ENCODE results near the gene IQGAP1. TPM values are rescaled to one million over a fixed set of nuclear protein-coding genes. Genes with fewer than 3 reads are reported as not detected.

IQGAP1 gene
- polyA plus RNA-seq, 2 of the 4 experiments (the other 2 are of a cell fraction) = 100 to 168 TPM

- Histone ChIP-seq H3K9me3 (no peaks in the 10 kb centered on the region), H3K27ac (no peak overlapping the region), H3K4me3 (no peak overlapping the region), H3K4me1 (peaks cover 25% of the 10 kb centered on the region), H3K4me2 (no peak overlapping the region)
- ChIA-PET POLR2A (interaction anchor here (1.3 kb wide), 1 partner anchor 21 kb away, joined by 5 read pairs; the partner anchor contains the start of gene IQGAP1), CTCF (interaction anchor here (0.7 to 3.5 kb wide), 9 partner anchors 7 to 115 kb away, joined by 3 to 29 read pairs (median 4); no protein-coding TSS in a partner anchor)
- ATAC-seq (no peak; a peak in 1 of 6 replicates), DNase-seq (ENCODE audit: low read depth in 1 of 2, low spot score in 1 of 2) (no peak), FAIRE-seq (no peak)
- 59% methylated on average over 3 of the region's 3 CpGs for WGBS (ENCODE audit: missing lambda C conversion rate)
- TF ChIP-seq HOXB13 (CRISPR knock-in tag; IDR thresholded peaks at IDR 0.05; ENCODE audit: low read depth) (no peak), ZNF302 (CRISPR knock-in tag; IDR thresholded peaks at IDR 0.05) (no peak), NPAS2 (CRISPR knock-in tag; IDR thresholded peaks at IDR 0.05; ENCODE audit: borderline replicate concordance) (no peak), CHD2 (IDR thresholded peaks at IDR 0.05; ENCODE audit: low read length, partially characterized antibody) (no peak), E2F6 (IDR thresholded peaks at IDR 0.05; ENCODE audit: borderline replicate concordance, low read depth) (no peak), TP53 (CRISPR knock-in tag; IDR thresholded peaks at IDR 0.05) (no peak), ZFP36 (IDR thresholded peaks at IDR 0.05; ENCODE audit: borderline replicate concordance, partially characterized antibody) (peak; percentile 4), RARB (CRISPR knock-in tag; IDR thresholded peaks at IDR 0.05) (no peak)
Observed at GRCh38 chr15:90367576-90367975, 20.5 kb upstream of the IQGAP1 start.

- FAIRE-seq = no peak
- no peak; a peak in 1 of 6 replicates for ATAC-seq
- no peak for DNase-seq (ENCODE audit: low read depth in 1 of 2, low spot score in 1 of 2)
- WGBS (ENCODE audit: missing lambda C conversion rate) = 88% methylated on average over 7 of the region's 7 CpGs
- Histone ChIP-seq H3K4me1 (peaks cover 3% of the 10 kb centered on the region; the same call in 1 of the 3 replicates), H3K4me3 (no peak overlapping the region), H3K4me2 (no peak overlapping the region), H3K27ac (no peak overlapping the region), H3K9me3 (peaks cover 6% of the 10 kb centered on the region; the same call in 1 of the 3 replicates)
- ChIA-PET POLR2A (interaction anchor here (2.1 kb wide), 1 partner anchor 13 kb away, joined by 10 read pairs; the partner anchor contains the start of gene IQGAP1), CTCF (interaction anchor here (0.6 to 7.0 kb wide), 7 partner anchors 8 to 124 kb away, joined by 3 to 41 read pairs (median 8); no protein-coding TSS in a partner anchor)
- peak; percentile 93 for TF ChIP-seq MAFK (IDR thresholded peaks at IDR 0.05; ENCODE audit: partially characterized antibody)
- TF ChIP-seq RNF2 (IDR thresholded peaks at IDR 0.05; ENCODE audit: borderline replicate concordance, low read depth) = no peak
Observed at GRCh38 chr15:90375071-90375470, 13.0 kb upstream of the IQGAP1 start.

- ATAC-seq (no peak), FAIRE-seq (no peak), DNase-seq (ENCODE audit: low read depth in 1 of 2, low spot score in 1 of 2) (no peak)
- ChIA-PET POLR2A (interaction anchor here (1.8 kb wide), 1 partner anchor 11 kb away, joined by 4 read pairs; the partner anchor contains the start of gene IQGAP1), CTCF (interaction anchor here (0.5 to 7.0 kb wide), 11 partner anchors 9 to 510 kb away, joined by 3 to 41 read pairs (median 6); no protein-coding TSS in a partner anchor)
- 70% methylated on average over 6 of the region's 6 CpGs for WGBS (ENCODE audit: missing lambda C conversion rate)
- no peak overlapping the region for H3K4me2 ChIP-seq
- H3K27ac ChIP-seq = no peak overlapping the region
- H3K9me3 ChIP-seq = peaks cover 6% of the 10 kb centered on the region; the same call in 1 of the 3 replicates
- peaks cover 3% of the 10 kb centered on the region; the same call in 1 of the 3 replicates for H3K4me1 ChIP-seq
- TF ChIP-seq NPAS2 (CRISPR knock-in tag; IDR thresholded peaks at IDR 0.05; ENCODE audit: borderline replicate concordance) = no peak
- no peak for TF ChIP-seq BCL3 (IDR thresholded peaks at IDR 0.05)
- no peak for TF ChIP-seq E2F6 (IDR thresholded peaks at IDR 0.05; ENCODE audit: borderline replicate concordance, low read depth)
- TF ChIP-seq SREBF2 (IDR thresholded peaks at IDR 0.05) = no peak
- no peak for TF ChIP-seq REST (IDR thresholded peaks at IDR 0.05)
- no peak for TF ChIP-seq MAFK (IDR thresholded peaks at IDR 0.05; ENCODE audit: partially characterized antibody)
- no peak for TF ChIP-seq ZSCAN20 (CRISPR knock-in tag; IDR thresholded peaks at IDR 0.05)
- no peak for TF ChIP-seq FOSL2 (IDR thresholded peaks at IDR 0.05)
- no peak for TF ChIP-seq FOSL2 (CRISPR knock-in tag; IDR thresholded peaks at IDR 0.05)
- TF ChIP-seq RARB (CRISPR knock-in tag; IDR thresholded peaks at IDR 0.05) = no peak
- TF ChIP-seq GATA3 (IDR thresholded peaks at IDR 0.05; ENCODE audit: borderline replicate concordance) = no peak
- no peak for TF ChIP-seq HOXB5 (CRISPR knock-in tag; IDR thresholded peaks at IDR 0.05)
- TF ChIP-seq POLR2A (IDR thresholded peaks at IDR 0.05; ENCODE audit: low read length) = no peak
- no peak for TF ChIP-seq EHMT2 (IDR thresholded peaks at IDR 0.05; ENCODE audit: low read depth)
- TF ChIP-seq CHD2 (IDR thresholded peaks at IDR 0.05; ENCODE audit: low read length, partially characterized antibody) = no peak
- H3K4me3 ChIP-seq = no peak overlapping the region
Observed at GRCh38 chr15:90376789-90377188, 11.3 kb upstream of the IQGAP1 start.

Measured in A549 (cell line).